ENCODE data around the gene POU2AF1.

Gene POU2AF1

DNA sequence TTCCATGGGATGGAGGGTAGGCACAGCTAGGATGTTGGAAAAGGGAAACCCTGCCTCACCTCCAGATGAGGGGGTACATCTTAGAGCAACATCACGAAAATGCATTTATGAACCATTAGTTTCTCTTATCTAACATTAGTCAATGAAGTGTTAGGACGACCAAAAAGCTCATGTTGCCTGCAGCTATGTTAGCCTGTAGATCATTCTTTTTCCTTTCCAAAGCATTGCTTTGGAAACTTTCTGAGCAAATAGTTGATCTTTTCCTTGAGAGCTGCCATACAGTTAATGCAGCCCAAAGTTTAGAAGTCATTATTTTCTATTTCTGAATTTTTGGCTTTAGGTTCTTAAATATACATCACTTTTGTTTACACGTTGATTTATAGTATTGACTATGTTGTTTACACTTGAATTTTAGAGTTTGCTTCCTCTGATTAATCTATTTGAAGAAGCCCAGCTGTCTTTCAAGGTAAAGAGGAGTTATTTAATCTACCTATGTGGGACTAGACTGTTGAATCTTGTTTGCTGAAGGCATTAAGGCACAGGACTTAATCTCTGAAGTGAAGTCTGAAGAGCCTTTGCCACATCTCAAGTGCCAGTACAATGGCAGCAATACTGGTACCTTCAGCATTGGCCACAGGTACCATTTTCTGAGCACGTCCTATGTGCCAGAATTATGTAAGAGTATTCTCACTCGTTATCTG is 69.7 kb downstream of the POU2AF1 start:
- no peak for DNase-seq

DNA sequence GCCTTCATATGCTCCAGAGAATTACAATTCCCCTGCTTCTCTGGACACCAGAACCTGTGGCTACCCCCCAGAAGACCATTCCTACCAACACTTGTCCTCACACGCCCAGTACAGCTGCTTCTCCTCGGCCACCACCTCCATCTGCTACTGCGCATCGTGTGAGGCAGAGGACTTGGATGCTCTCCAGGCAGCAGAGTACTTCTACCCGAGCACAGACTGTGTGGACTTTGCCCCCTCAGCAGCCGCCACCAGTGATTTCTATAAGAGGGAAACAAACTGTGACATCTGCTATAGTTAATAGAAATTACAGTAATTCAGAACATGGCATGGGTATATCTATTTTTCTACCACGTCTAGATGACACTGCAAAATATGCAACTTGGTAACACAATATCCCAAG is 70.9 kb downstream of the POU2AF1 start:
- DNase-seq: no peak

DNA sequence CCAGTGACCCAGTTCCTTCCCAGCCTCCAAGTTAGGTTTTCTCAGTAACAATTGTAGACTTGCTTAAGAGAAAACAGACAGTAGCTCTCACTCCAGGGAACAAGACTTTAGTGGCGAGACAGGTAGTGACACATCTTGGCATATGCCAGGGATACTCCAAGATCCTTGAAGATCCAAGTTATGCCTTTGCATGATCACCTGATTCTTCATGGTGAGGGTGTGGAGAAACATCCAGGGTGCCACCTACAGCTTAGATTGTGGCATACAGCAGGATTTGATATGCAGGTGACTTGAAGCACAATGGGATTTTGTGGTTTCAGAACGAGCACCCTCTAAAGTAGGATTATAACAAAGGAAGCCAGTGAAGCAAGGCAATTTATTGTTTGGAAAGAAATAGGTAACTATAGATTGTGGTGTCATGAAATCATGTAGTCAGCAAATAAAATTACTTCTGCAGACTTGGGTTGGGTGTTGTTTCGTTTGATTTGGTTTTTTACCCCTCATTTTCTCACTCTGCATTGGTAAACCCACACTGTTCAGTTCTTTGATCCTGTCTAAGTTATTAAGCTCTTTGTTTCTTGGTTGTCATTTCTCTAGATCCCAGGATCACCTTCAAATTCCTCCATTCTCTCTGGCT is 71.5 kb downstream of the POU2AF1 start:
- DNase-seq: no peak

DNA sequence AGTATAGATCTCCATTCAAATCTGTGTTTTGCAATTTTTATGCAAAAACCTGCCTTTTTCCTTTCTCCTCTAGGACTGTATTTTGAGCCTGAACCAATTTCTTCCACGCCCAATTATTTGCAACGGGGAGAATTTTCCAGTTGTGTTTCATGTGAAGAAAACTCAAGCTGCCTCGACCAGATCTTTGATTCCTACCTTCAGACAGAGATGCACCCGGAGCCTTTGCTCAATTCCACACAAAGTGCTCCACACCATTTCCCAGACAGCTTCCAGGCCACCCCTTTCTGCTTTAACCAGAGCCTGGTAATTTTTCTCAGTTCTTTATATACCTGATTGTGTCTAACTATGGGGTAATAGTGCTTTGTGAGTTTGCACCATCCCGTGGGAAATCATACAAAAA is 72.8 kb downstream of the POU2AF1 start:
- no peak for DNase-seq

DNA sequence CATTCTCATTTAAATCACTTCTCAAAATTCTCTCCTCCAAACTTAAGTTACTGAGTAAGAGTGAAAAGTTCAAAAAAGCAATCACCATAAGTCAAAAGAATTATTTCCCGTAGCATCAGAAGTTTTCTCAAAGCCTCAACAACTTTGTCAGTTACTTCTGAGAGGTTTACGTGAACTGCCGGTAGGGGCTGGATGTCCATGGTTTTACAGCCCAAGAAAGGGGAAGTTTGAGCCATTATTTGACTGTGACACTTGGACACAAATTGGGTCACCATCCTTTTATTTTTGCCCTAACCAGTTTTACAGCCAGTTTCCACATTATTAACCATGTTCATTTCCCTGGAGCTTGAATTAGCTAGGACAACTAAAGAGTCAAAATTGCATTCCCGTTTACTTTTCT is 73.2 kb downstream of the POU2AF1 start:
- no peak for DNase-seq

DNA sequence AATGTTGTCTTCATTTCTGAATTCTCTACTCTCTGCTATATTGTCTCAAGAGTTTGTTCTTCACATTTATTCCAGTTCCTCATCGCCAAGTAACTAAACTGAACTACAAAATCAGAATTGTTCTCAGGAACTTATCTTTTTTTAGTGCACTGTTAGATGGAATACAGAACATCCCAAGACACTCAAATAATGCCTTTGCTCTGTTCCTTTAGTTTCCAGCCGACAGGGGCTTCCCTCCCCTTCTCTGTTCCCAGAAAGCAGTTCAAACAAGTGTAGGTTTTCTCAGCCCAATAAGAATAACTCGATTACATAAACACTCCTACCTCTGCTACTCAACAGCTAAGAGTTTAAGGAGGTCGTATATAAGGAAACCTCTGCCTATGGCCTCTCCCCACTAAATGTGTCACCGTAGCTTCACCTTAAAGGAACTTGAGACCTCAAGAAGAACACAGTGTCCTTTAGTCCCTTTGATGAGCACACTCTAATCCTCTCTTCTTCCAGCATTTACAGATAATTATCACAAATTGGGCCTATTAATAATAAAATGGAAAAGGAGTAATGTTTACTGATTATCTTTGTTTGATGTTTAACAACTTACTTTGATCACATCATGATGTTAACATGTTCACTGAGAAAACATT is 73.8 kb downstream of the POU2AF1 start:
- no peak for DNase-seq

DNA sequence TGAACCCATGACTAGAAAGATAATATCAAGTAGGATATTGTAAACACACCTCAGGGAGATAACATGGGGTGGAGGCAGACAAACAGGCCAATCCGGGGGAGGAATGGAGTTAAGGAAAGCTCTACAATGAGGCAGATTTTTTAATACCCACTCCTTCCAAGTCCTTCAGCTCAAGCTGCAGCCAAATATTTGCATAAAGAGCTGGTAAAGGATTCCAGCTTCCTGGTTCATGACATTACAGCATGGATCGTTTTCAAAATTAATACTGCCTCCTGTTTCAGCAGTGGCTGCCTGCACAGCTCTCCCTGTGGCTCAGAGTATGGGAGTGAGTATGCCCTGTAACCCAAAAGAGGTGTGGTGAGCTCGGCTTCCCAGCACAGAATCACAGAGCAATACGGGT is 75.6 kb downstream of the POU2AF1 start:
- no peak for DNase-seq

DNA sequence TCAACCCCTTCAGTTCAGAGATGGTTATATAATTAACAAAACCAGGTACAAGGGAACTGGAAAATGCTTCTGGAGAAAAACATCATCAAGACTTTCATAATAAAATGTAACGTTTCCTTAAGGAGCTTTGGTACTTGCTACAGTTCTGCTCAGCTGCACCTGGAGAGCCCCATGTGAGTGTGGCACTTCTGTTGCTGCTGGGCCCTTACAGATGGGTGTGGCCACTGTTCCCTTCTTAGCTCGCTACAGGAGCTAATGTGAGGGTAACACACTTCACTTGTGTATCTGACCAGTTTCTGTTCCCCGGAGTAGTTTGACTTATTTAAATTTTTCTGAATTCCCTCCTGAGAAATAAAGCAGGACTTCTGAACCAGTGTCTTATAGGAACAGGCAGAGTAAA is 76.8 kb downstream of the POU2AF1 start:
- no peak for DNase-seq

Data from cerebellar nuclear complex (tissue), 1 donor.